HepG2 (cell line): ENCODE measurements around the gene SNX22. TPM values are rescaled to one million over a fixed set of nuclear protein-coding genes. Genes with fewer than 3 reads are reported as not detected.

ENCODE experiments used
- CTCF ChIP-seq: sonication (generic); formaldehyde crosslinking; IDR thresholded peaks from 2 replicates; pipeline ENCODE4 v1.5.0; 2020; ENCODE audit warnings: mild to moderate bottlenecking, missing genetic modification reagents, moderate library complexity
- FOSL2 ChIP-seq: sonication (generic); formaldehyde crosslinking; IDR thresholded peaks from 2 replicates; pipeline ENCODE4 v1.4.0; 2020; ENCODE audit warnings: missing genetic modification reagents
- IRF2 ChIP-seq: IDR thresholded peaks from 2 replicates; pipeline ENCODE4 v1.6.1; 2018; ENCODE audit warnings: missing genetic modification reagents, missing compliant biosample characterization
- MAZ ChIP-seq, 2 experiments: sonication (generic) in 1 of 2; formaldehyde crosslinking in 1 of 2; IDR thresholded peaks; 2 replicates each; pipeline versions ENCODE4 v1.5.0 to v1.6.1; 2012 to 2020; ENCODE audit warnings: low read depth in 2 of 2, mild to moderate bottlenecking in 2 of 2, borderline replicate concordance in 1 of 2, improper control_type of control experiment in 1 of 2, low read length in 1 of 2, missing genetic modification reagents in 1 of 2, moderate library complexity in 1 of 2
- PBX3 ChIP-seq: sonication (generic); formaldehyde crosslinking; IDR thresholded peaks from 2 replicates; pipeline ENCODE4 v1.8.1; 2023; ENCODE audit warnings: missing genetic modification reagents, inconsistent platforms, borderline replicate concordance
- ZBTB40 ChIP-seq, 2 experiments: fragments of 450-650 bp in 1 of 2; sonication (generic) in 1 of 2; formaldehyde crosslinking in 1 of 2; IDR thresholded peaks; 2 replicates each; pipeline versions ENCODE4 v1.6.1 to v1.8.0; 2016 to 2022; ENCODE audit warnings: antibody characterized with exemption in 1 of 2, mild to moderate bottlenecking in 1 of 2, missing genetic modification reagents in 1 of 2
- ZHX1 ChIP-seq: sonication (generic); formaldehyde crosslinking; IDR thresholded peaks from 2 replicates; pipeline ENCODE4 v1.8.1; 2022; ENCODE audit warnings: low read depth, mild to moderate bottlenecking, missing genetic modification reagents
- ZNF143 ChIP-seq: sonication (generic); formaldehyde crosslinking; IDR thresholded peaks from 2 replicates; pipeline ENCODE4 v1.4.0; 2020; ENCODE audit warnings: missing genetic modification reagents
- ZNF280B ChIP-seq: sonication (generic); formaldehyde crosslinking; IDR thresholded peaks from 2 replicates; pipeline ENCODE4 v1.5.0; 2020; ENCODE audit warnings: missing genetic modification reagents, mild to moderate bottlenecking, borderline replicate concordance
- polyA plus RNA-seq, 8 experiments: library from polyadenylated mRNA; depleted of rRNA in 3 of 8; stranded (reverse) in 7 of 8; unstranded in 1 of 8; fragments of >200 nt; fragmentation: Illumina TruSeq in 4 of 8; extraction: Trizol in 4 of 8; gene quantifications; 2 replicates each; pipeline versions ENCODE4 v1.2.1 to v1.2.3, GENCODE V29; 2011 to 2016; ENCODE audit warnings: low read depth in 4 of 8, missing spikeins in 1 of 8, mixed read lengths in 1 of 8; ENCODE audit not compliant: insufficient read depth in 1 of 8
- total RNA-seq, 5 experiments: library from RNA; depleted of rRNA; stranded (reverse); fragments of >200 nt; fragmentation: Illumina TruSeq; extraction: Trizol; gene quantifications; 2 replicates each; pipeline ENCODE4 v1.2.3, GENCODE V29; 2016; ENCODE audit warnings: low read depth in 1 of 5

SNX22 gene
- total and polyA plus RNA-seq, 2 of the 13 experiments (the other 11 are each of a cell fraction or from before 2014, with no cell fraction given), result 2.3 to 5.5 TPM

GRCh38 chr15:64146885-64147681 lies 4.4 kb upstream of the SNX22 start (continued):
- TF ChIP-seq ZBTB40 (IDR thresholded peaks at IDR 0.05), result no peak
- TF ChIP-seq ZBTB40 (CRISPR knock-in tag; IDR thresholded peaks at IDR 0.05), result peak; percentile 72
- no peak for TF ChIP-seq ZNF143 (CRISPR knock-in tag)
- TF ChIP-seq CTCF (CRISPR knock-in tag), result peak; percentile 39
- TF ChIP-seq MAZ (IDR thresholded peaks at IDR 0.05; ENCODE audit: borderline replicate concordance, low read depth, low read length), result no peak
- peak; percentile 37; the same call in 1 of the 2 replicates for TF ChIP-seq MAZ (CRISPR knock-in tag; IDR thresholded peaks at IDR 0.05; ENCODE audit: low read depth)
- 0 out of 2 replicates have a peak, but pooled peaks have one; percentile 12 for TF ChIP-seq FOSL2 (CRISPR knock-in tag)
- TF ChIP-seq IRF2, result 0 out of 2 replicates have a peak, but pooled peaks have one; percentile 27
- peak; percentile 34; the same call in 1 of the 2 replicates for TF ChIP-seq ZHX1 (CRISPR knock-in tag)
- TF ChIP-seq ZNF280B (CRISPR knock-in tag), result 0 out of 2 replicates have a peak, but pooled peaks have one; percentile 16
- TF ChIP-seq PBX3 (CRISPR knock-in tag), result no peak
